ENCODE measurements around the gene NDST1. TPM values are rescaled to one million over a fixed set of nuclear protein-coding genes. Genes with fewer than 3 reads are reported as not detected.

NDST1 gene
- total RNA-seq, 2 experiments from 2014 or later = 1.1 to 1.6 TPM

GRCh38 chr5:150498501-150498900, 9.4 kb upstream of the NDST1 start:
- TF ChIP-seq CTCF (IDR thresholded peaks at IDR 0.05) = no peak
- H3K4me1 Mint-ChIP-seq (ENCODE audit: low read depth) = no peaks in the 10 kb centered on the region
- Histone ChIP-seq H3K27me3 (ENCODE audit: control insufficient read depth in 1 of 2, insufficient read depth in 2 of 2, low read length in 2 of 2) (peaks cover 0 to 1% of the 10 kb centered on the region in 2 experiments), H3K4me3 (ENCODE audit: low read length) (no peak overlapping the region), H3K9me3 (ENCODE audit: control insufficient read depth in 1 of 2, insufficient read depth in 1 of 2, low read length in 2 of 2) (no peaks in the 10 kb centered on the region), H3K4me1 (ENCODE audit: insufficient read depth, low read length) (no peaks in the 10 kb centered on the region), H3K36me3 (ENCODE audit: insufficient read depth, low read length) (no peaks in the 10 kb centered on the region), H3K27ac (ENCODE audit: low read depth in 1 of 2, low read length in 2 of 2) (no peak overlapping the region)
- ChIA-PET CTCF (interaction anchor here (1.1 kb wide), 1 partner anchor 25 kb away, joined by 3 read pairs; no protein-coding TSS in a partner anchor), POLR2A (no interaction called here)
- DNase-seq = no peak
- no peak overlapping the region for H3K27ac Mint-ChIP-seq
- ATAC-seq (ENCODE audit: poor library complexity) = no peak
- H3K4me3 Mint-ChIP-seq = no peak overlapping the region
- intact Hi-C loops (cut with DNase I, micrococcal nuclease) = no loop called here
- no peaks in the 10 kb centered on the region for H3K9me3 Mint-ChIP-seq
- H3K27me3 Mint-ChIP-seq = no peaks in the 10 kb centered on the region
- no peaks in the 10 kb centered on the region for H3K36me3 Mint-ChIP-seq (ENCODE audit: low read depth)

GRCh38 chr5:150498971-150499370, 9.0 kb upstream of the NDST1 start:
- Mint-ChIP-seq H3K27ac (no peak overlapping the region), H3K4me3 (no peak overlapping the region), H3K36me3 (ENCODE audit: low read depth) (no peaks in the 10 kb centered on the region), H3K27me3 (no peaks in the 10 kb centered on the region), H3K4me1 (ENCODE audit: low read depth) (no peaks in the 10 kb centered on the region), H3K9me3 (no peaks in the 10 kb centered on the region)
- intact Hi-C loops (cut with DNase I, micrococcal nuclease) = no loop called here
- H3K27me3 ChIP-seq (ENCODE audit: control insufficient read depth in 1 of 2, insufficient read depth in 2 of 2, low read length in 2 of 2) = no peaks in the 10 kb centered on the region
- no peaks in the 10 kb centered on the region for H3K36me3 ChIP-seq (ENCODE audit: insufficient read depth, low read length)
- no peak for TF ChIP-seq CTCF (IDR thresholded peaks at IDR 0.05)
- no peak overlapping the region for H3K27ac ChIP-seq (ENCODE audit: low read depth in 1 of 2, low read length in 2 of 2)
- no peaks in the 10 kb centered on the region for H3K9me3 ChIP-seq (ENCODE audit: control insufficient read depth in 1 of 2, insufficient read depth in 1 of 2, low read length in 2 of 2)
- CTCF ChIA-PET = no interaction called here
- H3K4me3 ChIP-seq (ENCODE audit: low read length) = no peak overlapping the region
- no peak for DNase-seq
- POLR2A ChIA-PET = no interaction called here
- no peaks in the 10 kb centered on the region for H3K4me1 ChIP-seq (ENCODE audit: insufficient read depth, low read length)
- no peak for ATAC-seq (ENCODE audit: poor library complexity)

GRCh38 chr5:150499437-150499956, 8.4 kb upstream of the NDST1 start:
- H3K4me1 Mint-ChIP-seq (ENCODE audit: low read depth) = no peaks in the 10 kb centered on the region
- Histone ChIP-seq H3K27me3 (ENCODE audit: control insufficient read depth in 1 of 2, insufficient read depth in 2 of 2, low read length in 2 of 2) (no peaks in the 10 kb centered on the region), H3K27ac (ENCODE audit: low read depth in 1 of 2, low read length in 2 of 2) (no peak overlapping the region), H3K36me3 (ENCODE audit: insufficient read depth, low read length) (no peaks in the 10 kb centered on the region), H3K9me3 (ENCODE audit: control insufficient read depth in 1 of 2, insufficient read depth in 1 of 2, low read length in 2 of 2) (no peaks in the 10 kb centered on the region), H3K4me1 (ENCODE audit: insufficient read depth, low read length) (no peaks in the 10 kb centered on the region), H3K4me3 (ENCODE audit: low read length) (no peak overlapping the region)
- H3K4me3 Mint-ChIP-seq = no peak overlapping the region
- no peaks in the 10 kb centered on the region for H3K9me3 Mint-ChIP-seq
- TF ChIP-seq CTCF (IDR thresholded peaks at IDR 0.05) = no peak
- ChIA-PET POLR2A (no interaction called here), CTCF (no interaction called here)
- H3K27me3 Mint-ChIP-seq = no peaks in the 10 kb centered on the region
- ATAC-seq (ENCODE audit: poor library complexity) = no peak
- H3K36me3 Mint-ChIP-seq (ENCODE audit: low read depth) = no peaks in the 10 kb centered on the region
- intact Hi-C loops (cut with DNase I, micrococcal nuclease) = no loop called here
- H3K27ac Mint-ChIP-seq = no peak overlapping the region
- DNase-seq = no peak

Measured in CD4-positive, alpha-beta T cell (primary cell).